ENCODE measurements around the gene CFAP251. TPM values are rescaled to one million over a fixed set of nuclear protein-coding genes. Genes with fewer than 3 reads are reported as not detected.

Gene CFAP251
- total RNA-seq, 1 donor from 2014 or later, result 0.92 TPM

DNA sequence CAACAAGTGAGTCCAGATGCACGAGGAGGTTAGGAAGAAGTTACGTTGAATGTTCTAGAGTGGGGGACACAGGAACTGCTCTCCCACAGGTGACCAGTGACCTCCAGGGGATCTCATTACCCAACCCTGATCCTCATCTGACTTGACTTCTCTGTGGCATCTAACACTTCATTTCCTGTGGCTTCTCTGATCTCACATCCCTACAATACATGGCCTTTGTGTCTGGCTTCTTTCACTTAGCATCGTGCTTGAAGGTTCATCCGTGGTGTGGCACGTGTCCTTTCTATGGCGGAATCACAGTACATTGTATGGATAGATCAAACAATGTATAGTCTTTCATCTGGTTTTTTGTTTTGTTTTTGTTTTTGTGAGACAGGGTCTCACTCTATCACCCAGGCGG lies 19.3 kb downstream of the CFAP251 start:
- intact Hi-C loops (cut with micrococcal nuclease), result no loop called here
- ATAC-seq (no peak), DNase-seq (no peak)

DNA sequence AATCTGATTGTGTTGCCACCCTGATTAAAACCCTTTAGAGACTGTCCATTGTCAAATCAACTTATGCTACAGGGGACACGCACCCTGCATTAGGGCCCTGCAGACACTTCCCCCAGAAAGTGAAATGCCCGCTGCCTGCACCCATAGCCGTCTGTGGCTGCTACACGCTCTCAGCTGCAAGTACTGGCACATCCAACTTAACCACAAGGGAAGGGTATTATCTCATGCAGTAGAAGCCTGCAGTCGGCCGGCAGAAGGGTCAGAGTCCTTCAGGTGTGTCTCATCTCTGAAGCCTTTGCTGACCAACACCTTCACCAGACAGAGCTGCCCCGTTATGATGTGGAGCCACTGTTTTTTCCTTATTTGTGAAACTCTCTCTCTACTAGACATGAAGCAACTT lies 20.8 kb downstream of the CFAP251 start:
- DNase-seq (no peak), ATAC-seq (no peak)
- intact Hi-C loops (cut with micrococcal nuclease), result no loop called here

DNA sequence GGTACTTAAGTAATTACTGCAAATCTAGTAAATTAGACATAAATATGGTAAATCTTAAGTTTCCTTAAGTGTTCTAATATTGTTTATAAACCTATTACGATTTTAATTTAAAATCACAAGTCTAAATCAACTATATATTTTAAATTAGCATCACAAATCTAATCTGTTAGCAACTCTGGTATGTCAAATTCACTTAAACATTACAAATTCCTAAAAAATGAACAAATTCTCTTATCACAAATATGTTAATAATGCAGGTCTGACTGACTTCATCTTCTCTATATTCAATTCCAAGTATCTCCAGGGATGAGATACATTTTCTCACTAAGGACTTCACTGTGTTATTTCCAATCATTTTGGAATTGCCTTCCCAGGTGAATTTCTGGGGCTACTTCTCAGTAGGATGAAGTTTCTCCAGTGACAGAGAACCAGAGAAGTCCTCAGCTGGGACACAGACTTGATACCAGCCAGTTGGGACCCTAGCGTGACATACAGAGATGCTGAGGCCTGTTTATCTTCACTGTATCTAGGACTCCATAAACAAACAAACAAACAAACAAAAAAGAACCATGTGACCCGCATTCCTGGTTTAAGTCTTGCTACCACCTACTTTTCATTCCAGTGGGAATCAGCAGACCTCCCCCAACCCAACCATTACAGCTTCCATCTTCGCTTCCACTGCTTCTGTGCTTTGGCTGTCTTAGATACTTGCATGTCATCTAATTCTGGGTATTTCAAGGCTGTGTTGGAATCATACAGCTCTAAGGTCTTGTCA lies 21.8 kb downstream of the CFAP251 start:
- intact Hi-C loops (cut with micrococcal nuclease), result no loop called here
- ATAC-seq (no peak), DNase-seq (no peak)

DNA sequence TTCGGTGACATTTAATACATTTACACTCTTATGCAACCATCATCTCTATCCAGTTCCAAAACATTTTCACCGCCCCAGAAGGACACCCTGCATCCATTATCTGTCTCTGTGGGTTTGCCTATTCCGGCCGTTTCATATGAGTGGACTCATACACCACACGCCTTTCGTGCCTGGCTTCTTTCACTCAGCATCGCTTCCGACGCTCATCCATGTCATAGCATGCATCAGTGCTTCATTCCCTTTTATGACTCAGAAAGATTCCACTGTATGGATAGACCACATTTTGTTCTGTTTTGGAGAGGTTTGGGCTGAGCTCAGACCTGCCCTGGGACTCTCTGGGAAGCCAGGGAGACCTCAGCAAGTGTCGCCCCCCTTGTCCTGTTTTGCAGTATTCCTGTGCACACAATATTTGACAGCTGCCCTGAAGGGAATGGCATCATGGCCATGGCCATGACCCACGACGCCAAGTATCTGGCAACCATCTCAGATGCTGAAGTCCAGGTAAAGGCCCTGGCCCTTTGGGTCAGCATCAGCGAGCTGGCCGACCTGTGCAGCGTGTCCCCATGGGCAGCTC lies 23.8 kb downstream of the CFAP251 start:
- intact Hi-C loops (cut with micrococcal nuclease), result no loop called here
- DNase-seq (no peak), ATAC-seq (no peak)

DNA sequence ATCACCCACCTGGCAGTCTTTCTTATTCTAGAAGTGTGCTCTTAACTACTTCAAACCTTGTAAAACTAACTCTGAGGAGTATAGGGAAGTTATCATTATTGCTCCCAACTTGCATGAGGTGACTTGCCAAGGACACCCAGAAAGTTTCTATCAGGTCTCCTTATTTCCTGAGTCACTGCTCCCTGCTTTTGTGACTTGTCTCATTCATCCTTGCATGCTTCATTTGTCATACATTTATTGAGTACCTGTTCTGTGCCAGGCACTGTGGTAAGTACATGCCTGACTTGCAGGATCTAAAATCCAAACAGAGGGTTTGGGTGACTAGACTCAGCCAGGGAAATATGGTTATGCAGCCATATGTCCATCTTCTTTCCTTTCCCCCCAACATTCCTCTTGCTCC lies 25.5 kb downstream of the CFAP251 start:
- DNase-seq (no peak), ATAC-seq (no peak)
- intact Hi-C loops (cut with micrococcal nuclease), result no loop called here

DNA sequence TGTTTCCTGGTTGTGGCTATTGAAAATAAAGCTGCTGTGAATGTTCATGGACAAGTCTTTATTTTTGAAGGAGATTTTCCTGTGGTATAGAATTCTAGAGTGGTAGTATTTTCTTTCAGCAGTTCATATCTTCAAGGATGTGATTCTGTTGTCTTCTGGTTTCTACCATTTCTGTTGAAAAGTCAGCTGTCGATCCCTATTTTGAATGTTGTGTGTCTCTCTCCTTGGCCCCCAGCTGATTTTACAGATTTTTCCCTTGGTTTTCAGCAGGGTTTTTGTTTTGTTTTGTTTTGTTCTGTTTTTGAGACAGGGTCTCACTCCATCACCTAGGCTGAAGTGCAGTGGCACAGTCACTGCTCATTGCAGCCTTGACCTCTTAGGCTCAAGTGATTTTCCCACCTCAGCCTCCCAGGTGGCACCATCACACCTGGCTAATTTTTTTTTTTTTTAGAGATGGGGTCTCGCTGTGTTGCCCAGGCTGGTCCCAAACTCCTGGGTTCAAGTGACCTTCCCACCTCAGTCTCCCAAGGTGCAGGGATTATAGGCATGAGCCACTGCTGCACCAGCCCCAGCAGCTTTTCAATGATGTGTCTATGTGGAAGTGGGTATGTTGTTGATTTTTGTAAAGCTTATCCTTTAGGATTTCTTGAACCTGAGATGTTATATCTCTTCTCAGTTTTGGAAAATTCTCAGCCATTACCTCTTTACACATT lies 28.1 kb downstream of the CFAP251 start:
- no peak for ATAC-seq
- intact Hi-C loops (cut with micrococcal nuclease), result no loop called here
- no peak for DNase-seq

DNA sequence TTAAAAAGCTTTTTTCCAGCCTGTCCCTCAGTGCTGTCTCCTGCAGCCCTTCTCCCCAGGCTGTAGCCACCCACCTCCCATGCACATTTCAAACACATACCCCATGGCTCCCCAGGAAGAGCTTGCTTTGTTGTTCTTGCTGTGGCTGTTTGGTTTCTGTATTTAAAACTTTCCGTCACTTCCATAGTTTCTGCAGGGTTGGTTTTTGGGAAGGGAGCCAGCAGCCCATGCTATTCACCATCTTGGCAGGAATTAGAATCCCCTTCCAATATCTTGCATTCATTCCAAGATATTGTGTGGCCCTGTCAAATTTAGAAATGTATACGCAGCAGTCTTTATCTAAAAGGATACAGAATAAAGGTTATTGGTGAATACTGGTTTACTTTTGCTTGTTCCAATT lies 29.6 kb downstream of the CFAP251 start:
- intact Hi-C loops (cut with micrococcal nuclease), result no loop called here
- no peak for DNase-seq
- no peak for ATAC-seq

DNA sequence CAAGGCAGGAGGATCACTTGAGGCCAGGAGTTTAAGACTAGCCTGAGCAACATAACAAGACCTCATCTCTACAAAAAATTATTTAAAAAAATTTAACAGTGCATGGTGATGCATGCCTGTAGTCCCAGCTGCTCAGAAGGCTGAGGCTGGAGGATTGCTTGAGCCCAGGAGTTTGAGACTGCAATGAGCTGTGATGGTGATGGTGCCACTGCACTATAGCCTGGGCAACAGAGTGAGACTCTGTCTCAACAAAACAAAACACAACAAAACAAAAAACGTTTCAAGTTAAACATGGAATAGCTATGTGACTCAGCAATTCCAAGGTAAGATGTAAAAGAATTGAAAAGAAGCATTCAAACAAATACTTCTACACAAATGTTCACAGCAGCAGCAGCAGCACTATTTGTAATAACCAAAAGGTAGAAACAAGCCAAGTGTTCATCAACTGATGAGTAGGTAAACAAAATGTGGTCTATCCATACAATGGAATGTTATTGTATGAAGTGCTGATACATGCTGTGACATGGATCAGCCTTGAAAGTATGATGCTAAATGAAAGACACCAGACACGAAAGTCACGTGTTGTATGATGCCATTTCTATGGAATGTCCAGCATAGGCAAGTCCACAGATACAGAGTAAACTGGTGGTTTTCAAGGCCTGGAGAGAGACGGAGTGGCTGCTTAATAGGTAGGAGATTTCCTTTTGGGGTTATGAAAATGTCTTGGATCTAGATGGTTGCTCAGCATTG lies 31.4 kb downstream of the CFAP251 start:
- DNase-seq (no peak), ATAC-seq (no peak)
- intact Hi-C loops (cut with micrococcal nuclease), result no loop called here

DNA sequence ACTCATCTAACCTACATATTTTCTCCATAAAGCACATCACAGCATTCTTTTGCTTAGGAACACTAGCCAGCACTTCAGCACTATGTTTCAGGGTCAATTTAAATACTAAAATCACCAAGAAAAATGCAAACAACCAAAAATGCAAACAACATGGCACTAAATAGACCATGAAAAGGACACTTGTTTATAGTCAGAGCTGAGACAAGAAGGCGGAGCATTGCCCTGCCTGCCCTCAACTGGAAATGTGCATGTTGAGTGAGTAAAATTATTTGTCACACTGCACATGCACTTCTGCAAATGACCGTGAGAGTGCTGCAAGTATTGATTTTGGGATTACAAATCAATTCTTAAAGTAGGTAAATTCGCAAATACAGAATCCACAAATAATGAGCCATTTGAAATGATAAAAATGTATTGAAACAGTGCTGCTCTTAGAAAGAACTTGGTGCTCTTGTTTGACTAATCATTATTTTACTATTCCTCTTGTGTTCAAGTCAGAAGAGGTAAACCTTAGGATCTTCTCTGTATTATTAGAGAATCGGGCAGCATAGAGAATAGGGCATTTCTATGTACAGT lies 34.8 kb downstream of the CFAP251 start:
- no peak for ATAC-seq
- no peak for DNase-seq
- intact Hi-C loops (cut with micrococcal nuclease), result no loop called here

DNA sequence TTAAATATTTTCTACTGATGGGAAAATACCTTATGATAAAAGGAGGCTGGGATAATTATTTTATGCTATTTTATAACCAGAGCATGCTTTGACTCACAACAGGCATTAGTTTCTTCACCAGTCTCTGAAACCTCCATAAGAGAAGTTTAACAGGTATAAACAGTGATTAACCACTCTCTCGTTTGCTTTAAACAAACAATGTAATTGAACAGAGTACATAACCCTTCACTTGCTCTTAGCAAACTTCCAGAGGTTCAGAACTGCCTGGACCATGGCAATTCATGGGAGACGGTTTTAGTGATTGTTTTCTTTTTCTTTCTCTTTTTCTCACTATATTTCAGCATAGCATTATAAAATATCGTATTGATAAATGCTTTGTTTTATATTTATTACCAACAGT lies 35.3 kb downstream of the CFAP251 start:
- no peak for ATAC-seq
- intact Hi-C loops (cut with micrococcal nuclease), result no loop called here

DNA sequence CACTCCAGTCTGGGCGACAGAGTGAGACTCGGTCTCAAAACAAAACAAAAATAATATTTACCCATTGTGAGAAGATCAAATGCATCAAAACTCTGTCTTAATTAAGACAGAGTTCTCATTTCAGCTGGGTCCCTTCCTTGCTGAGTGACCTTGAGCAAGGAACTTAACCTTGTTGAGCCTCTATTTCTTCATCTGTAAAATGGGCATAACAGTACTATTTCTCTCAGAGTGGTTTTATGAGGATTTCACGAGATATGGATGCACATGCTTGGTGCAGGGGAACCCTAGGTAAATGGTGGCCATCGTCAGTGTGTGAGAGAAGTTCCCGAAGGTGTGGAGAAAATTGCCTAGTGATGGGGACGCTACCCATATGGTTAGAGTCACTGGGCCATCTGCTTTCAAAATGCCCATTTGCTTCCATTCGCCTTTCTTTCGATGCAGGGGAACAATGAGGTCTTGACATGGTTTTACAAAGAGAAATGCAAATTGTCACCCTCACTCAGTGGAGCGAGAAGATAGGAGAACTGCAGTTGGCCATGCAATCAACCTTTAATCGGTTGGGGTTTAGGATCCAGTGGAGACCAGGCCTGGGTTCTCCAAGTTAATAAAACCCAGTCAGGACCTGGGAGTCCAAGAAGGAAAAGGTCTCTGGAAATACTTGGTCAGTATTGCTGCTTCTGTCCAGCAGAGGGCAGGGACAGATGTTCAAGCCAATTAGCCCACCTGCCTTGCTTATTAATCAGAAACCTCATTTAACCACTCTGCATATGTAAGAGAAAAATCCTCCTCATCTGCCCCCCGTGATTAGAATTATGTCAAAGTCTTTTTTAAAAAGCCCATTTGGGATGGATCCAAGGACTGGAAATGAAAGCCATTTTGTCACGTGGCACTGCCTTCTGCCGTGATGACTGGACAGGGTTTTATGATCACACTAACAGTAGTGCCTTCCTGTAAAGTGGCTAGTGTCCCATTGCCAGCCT lies 37.2 kb downstream of the CFAP251 start:
- intact Hi-C loops (cut with micrococcal nuclease), result no loop called here
- ATAC-seq (peak; percentile 40), DNase-seq (no peak)

More for the DNA sequence above, 35.3 kb downstream of the CFAP251 start:
- DNase-seq, result no peak

DNA sequence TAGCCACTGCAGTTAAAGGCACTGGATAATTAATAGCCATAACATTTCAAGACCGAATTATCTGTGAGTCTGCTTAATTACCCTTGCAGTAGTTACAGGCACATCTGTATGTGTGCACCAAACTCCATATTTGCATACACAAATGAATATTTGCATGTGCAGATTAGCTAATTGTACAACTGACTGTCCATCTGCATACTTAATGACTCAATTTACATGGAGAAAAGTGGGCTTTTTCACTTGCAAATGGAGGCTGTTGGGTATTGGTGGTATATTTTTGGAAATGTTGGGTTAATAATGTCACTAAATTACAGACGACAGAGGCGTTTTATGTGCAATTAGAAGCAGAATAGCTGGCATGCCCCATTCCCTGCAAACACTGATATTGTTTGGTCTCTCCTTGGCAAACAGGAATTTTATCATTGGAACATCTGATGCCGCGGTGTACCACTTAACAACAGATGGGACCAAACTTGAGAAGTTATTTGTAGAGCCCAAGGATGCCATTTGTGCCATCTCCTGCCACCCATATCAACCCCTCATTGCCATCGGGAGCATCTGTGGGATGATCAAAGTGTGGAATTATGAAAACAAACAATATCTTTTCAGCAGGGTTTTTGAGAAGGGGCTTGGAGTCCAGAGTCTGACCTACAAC lies 39.6 kb downstream of the CFAP251 start:
- ATAC-seq, result no peak
- DNase-seq, result no peak
- intact Hi-C loops (cut with micrococcal nuclease), result no loop called here

DNA sequence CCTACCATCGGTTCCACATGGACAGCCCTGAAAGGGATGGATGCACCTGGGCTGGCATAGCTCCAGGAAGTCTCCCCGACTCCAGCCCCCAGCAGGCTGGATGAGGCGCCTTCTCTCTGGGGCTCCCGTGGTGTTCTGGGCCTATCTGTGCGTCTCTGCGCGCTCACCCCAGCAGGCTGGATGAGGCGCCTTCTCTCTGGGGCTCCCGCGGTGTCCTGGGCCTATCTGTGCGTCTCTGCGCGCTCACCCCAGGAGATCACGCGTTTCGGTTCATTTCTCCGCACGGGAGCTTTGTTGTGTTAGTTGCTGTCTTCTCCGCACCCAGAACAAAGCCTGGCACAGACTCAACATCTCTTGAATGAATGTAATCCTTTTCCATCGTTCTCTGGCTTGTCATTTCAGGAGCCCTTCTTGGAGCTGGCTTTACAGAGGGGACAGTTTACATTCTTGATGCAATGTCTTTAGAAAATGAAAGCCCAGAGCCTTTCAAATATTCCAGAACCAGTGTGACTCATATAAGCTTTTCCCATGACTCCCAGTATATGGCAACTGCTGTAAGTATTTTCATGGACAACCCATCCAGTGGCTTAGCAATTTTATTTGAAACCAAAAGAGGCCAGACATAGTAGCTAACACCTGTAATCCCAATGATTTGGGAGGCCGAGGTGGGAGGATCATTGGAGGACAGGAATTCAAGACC lies 40.3 kb downstream of the CFAP251 start:
- DNase-seq (no peak), ATAC-seq (no peak)
- intact Hi-C loops (cut with micrococcal nuclease), result no loop called here

DNA sequence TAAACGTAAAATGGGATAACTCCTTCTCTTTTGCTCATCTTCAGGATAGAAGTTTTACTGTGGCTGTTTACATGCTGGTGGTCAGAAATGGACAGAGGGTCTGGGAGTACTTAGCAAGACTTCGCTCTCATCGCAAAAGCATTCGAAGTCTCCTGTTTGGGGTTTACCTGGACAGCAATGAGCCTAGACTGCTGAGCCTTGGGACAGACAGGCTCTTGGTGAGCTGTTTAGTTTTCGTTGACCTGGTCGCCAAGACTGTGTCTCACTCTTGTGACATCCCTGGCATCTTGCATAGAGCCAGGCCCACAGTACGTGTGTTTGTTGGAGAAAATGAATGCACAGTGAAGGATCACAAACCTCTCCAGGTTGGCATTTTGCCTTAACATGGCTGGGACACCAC lies 42.1 kb downstream of the CFAP251 start:
- ATAC-seq, result no peak
- intact Hi-C loops (cut with micrococcal nuclease), result no loop called here
- no peak for DNase-seq

DNA sequence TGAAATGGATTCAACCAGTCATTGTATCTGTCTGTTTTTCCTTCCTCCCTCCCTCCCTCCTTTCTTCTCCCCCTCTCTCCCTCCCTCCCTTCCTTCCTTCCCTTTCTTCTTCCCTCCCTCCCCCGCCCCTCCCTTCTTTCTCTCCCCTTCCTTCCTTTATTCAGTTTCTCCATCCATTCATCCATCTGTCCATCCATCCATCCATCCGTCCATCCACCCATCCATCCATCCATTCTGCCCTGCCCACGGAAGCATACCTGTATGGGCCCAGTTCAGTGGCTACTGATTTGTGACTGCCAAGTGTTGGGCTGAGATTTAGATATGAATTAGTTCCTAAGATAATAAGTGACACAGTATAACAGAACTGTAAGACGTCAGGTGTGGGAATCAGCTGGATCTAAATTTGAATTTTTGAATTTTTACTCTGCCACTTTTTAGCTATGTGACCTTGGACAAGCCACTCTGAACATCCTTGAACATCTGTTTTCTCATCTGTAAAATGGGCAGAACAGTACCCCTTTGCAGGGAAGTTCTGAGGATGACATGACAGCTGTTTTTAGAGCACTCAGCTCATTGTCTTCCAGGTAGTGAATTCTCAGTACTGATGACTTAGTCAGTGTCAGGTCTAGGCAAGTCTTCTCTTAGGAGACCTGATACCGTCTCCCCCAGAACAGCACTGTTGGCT lies 42.9 kb downstream of the CFAP251 start:
- DNase-seq (no peak), ATAC-seq (no peak)
- intact Hi-C loops (cut with micrococcal nuclease), result no loop called here

DNA sequence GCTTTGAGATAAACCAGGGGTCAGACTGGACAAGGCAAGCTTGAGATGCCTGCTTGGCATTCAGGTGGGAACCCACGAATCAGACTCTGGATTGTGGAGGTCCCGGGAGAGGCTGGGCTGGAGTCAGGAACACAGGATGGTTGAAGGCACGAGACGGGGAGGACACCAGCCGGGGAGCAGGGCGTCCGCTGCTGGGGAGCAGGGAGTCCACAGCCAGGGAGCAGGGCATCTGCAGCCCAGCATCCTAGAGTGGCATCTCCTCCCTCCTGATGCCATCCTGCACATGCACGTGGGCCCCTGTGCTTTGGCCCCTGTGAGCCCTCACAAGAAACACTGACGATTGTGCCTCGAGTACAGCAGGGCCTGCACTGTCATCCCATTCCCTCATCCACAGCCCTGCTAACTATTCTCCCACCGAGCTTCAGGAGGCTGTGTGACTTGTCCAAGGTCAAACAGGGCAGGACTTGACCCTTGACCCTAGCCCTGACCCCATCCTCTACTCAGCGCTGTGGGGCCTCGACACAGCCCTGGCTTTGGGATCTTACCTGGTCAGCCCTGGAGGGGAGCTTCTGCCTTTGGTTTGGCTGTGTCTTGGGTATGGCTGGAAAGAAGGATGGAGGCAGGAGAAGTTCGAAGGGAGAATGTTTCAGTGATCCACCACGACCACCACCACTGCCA lies 45.1 kb downstream of the CFAP251 start:
- intact Hi-C loops (cut with micrococcal nuclease), result no loop called here
- ATAC-seq (no peak), DNase-seq (no peak)

Measured in left ventricle myocardium superior (tissue), 1 donor.